Head of caudate nucleus (tissue), 42 donors: ENCODE data around the gene MAML3.
"Not testable (repeated sequence)": the region's sequence is repeated elsewhere in the genome, so short reads cannot be mapped to it uniquely, and the experiment has no call there.

Experiments used
- DNase-seq, 42 donors: peaks; one replicate each; pipeline versions ENCODE4 v3.0.0 to v3.0.0-alpha.2; 2020 to 2021; ENCODE audit warnings: mixed read lengths in 7 of 42
- intact Hi-C: fragments of 100-400 bp; cut with DNase I; formaldehyde crosslinking; loops from one replicate; pipeline ENCODE4 v1.15.0; 2022

Gene MAML3

GRCh38 chr4:139734201-139734874, 419.6 kb downstream of the MAML3 start:
- peak in 1 of 42 donors; percentile 25 for DNase-seq
- intact Hi-C loops, result loop anchor here (5.0 to 10.0 kb wide), 2 partner anchors 270 to 518 kb away; no protein-coding TSS in a partner anchor

- intact Hi-C loops, result loop anchor here (5.0 to 10.0 kb wide), 2 partner anchors 272 to 519 kb away; no protein-coding TSS in a partner anchor
- no peak for DNase-seq
These were observed 420.9 kb downstream of the MAML3 start for GRCh38 chr4:139732991-139733570.

GRCh38 chr4:139728840-139729239, 425.1 kb downstream of the MAML3 start:
- no peak for DNase-seq
- intact Hi-C loops, result no loop called here

- intact Hi-C loops, result no loop called here
- DNase-seq, result no peak
These were observed 425.8 kb downstream of the MAML3 start for GRCh38 chr4:139728146-139728545.

GRCh38 chr4:139726615-139727014, 427.4 kb downstream of the MAML3 start:
- intact Hi-C loops, result no loop called here
- no peak for DNase-seq

GRCh38 chr4:139725236-139725635, 428.7 kb downstream of the MAML3 start:
- DNase-seq, result no peak
- intact Hi-C loops, result no loop called here

GRCh38 chr4:139721789-139722188, 432.2 kb downstream of the MAML3 start:
- no peak for DNase-seq
- intact Hi-C loops, result no loop called here

GRCh38 chr4:139720806-139721205, 433.2 kb downstream of the MAML3 start:
- no peak for DNase-seq
- intact Hi-C loops, result no loop called here

- no peak for DNase-seq
- intact Hi-C loops, result no loop called here
These were observed 434.4 kb downstream of the MAML3 start for GRCh38 chr4:139719381-139720101.

- no peak for DNase-seq
- intact Hi-C loops, result no loop called here
These were observed 435.2 kb downstream of the MAML3 start for GRCh38 chr4:139718833-139719232.

- intact Hi-C loops, result no loop called here
- DNase-seq, result no peak
These were observed 435.6 kb downstream of the MAML3 start for GRCh38 chr4:139718358-139718757.

- intact Hi-C loops, result no loop called here
These were observed 438.1 kb downstream of the MAML3 start for GRCh38 chr4:139715746-139716391.

GRCh38 chr4:139712882-139713281, 441.1 kb downstream of the MAML3 start:
- intact Hi-C loops, result no loop called here
- DNase-seq, result no peak

More at GRCh38 chr4:139715746-139716391, 438.1 kb downstream of the MAML3 start:
- no peak for DNase-seq

GRCh38 chr4:139711461-139711860, 442.5 kb downstream of the MAML3 start:
- intact Hi-C loops, result no loop called here
- no peak for DNase-seq

GRCh38 chr4:139710073-139710472, 443.9 kb downstream of the MAML3 start:
- intact Hi-C loops, result no loop called here
- DNase-seq, result no peak

- intact Hi-C loops, result no loop called here
- DNase-seq, result no peak
These were observed 444.3 kb downstream of the MAML3 start for GRCh38 chr4:139709660-139710059.

GRCh38 chr4:139704915-139705485, 449.0 kb downstream of the MAML3 start:
- intact Hi-C loops, result no loop called here
- DNase-seq, result no peak

- intact Hi-C loops, result no loop called here
- DNase-seq, result no peak
These were observed 453.4 kb downstream of the MAML3 start for GRCh38 chr4:139700568-139700967.

GRCh38 chr4:139698167-139698925, 455.6 kb downstream of the MAML3 start:
- intact Hi-C loops, DNase-seq: not testable (repeated sequence)
